ENCODE results near the gene WDFY4.

DNA sequence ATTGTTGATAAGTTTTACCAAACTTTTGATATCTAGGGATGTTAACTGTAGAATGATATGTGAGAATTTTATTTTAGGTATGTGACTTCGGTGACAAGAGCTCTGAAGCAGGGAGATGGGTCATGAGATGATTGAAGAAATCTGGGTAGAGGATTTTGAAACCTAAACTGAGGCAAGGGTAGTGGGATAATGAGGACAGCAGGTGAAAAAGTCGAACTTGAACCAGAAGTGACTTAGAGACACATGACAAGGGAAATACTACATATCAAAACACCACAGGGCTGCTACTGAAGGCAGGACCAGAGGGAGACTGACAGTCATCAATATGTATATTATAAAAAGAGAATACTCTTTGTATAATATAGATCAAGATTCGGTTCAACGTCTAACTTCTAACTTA is 113.2 kb downstream of the WDFY4 start:
- TF ChIP-seq CSDC2 (CRISPR knock-in tag; IDR thresholded peaks at IDR 0.05) (no peak), GLIS3 (CRISPR knock-in tag; IDR thresholded peaks at IDR 0.05) (no peak), RARB (CRISPR knock-in tag; IDR thresholded peaks at IDR 0.05) (no peak), ESRRG (CRISPR knock-in tag; IDR thresholded peaks at IDR 0.05) (no peak)
